ENCODE measurements around the gene F11.
"Not testable (repeated sequence)": the region's sequence is repeated elsewhere in the genome, so short reads cannot be mapped to it uniquely, and the experiment has no call there.

The F11 gene

DNA sequence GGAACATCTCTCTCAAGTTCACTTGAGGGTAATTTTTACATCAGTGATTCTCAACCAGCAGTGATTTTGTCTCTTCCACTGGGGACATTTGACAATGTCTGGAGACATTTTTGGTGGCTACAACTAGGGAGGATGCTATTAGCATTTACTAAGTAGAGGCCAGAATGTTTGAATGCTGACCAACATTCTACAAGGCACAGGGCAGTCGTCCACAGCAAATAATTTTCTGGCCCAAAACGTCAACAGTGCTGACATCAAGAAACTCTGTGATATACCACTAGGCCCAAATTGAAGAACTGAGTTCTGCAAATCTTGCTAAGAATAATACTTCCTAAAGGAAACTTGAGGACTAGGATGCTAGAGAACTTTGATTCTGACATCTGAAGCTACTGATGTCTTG is 31.6 kb upstream of the F11 start:
- no peak overlapping the region for H3K4me3 ChIP-seq (ENCODE audit: insufficient read depth, low read depth, low read length, poor library complexity, severe bottlenecking)
- no peaks in the 10 kb centered on the region for H3K4me1 ChIP-seq (ENCODE audit: control insufficient read depth, insufficient read depth, low read length, poor library complexity, severe bottlenecking)
- no peaks in the 10 kb centered on the region for H3K36me3 ChIP-seq (ENCODE audit: control insufficient read depth, insufficient read depth, low read length)
- H3K27me3 ChIP-seq (replicated peaks; ENCODE audit: control insufficient read depth, insufficient read depth, low read length, poor library complexity, severe bottlenecking), result no peaks in the 10 kb centered on the region
- DNase-seq, result no peak
- no peak overlapping the region for H3K27ac ChIP-seq (ENCODE audit: insufficient read depth, low read length, poor library complexity, severe bottlenecking)
- H3K9me3 ChIP-seq (ENCODE audit: control insufficient read depth, low read length), result no peaks in the 10 kb centered on the region

DNA sequence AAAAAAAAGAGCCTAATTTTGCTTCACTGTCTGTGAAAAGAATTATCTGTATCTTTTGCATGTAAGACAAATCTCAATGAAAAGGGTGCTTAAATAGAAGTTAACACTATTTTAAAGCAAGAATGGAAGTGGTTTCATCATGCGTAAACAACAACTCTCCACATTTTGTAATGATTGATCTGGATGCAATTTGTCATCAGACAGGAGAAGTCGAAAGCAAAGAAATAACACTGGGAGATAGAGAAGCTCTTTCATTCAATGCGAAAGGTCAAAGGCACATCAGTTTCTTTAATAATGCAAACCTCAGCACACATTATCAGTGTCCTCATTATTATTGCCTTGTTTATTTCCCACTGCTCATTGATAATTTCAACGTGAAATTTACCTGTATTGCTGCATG is 29.9 kb upstream of the F11 start:
- Histone ChIP-seq H3K27ac (ENCODE audit: insufficient read depth, low read length, poor library complexity, severe bottlenecking) (no peak overlapping the region), H3K4me1 (ENCODE audit: control insufficient read depth, insufficient read depth, low read length, poor library complexity, severe bottlenecking) (no peaks in the 10 kb centered on the region), H3K4me3 (ENCODE audit: insufficient read depth, low read depth, low read length, poor library complexity, severe bottlenecking) (no peak overlapping the region), H3K36me3 (ENCODE audit: control insufficient read depth, insufficient read depth, low read length) (no peaks in the 10 kb centered on the region), H3K27me3 (replicated peaks; ENCODE audit: control insufficient read depth, insufficient read depth, low read length, poor library complexity, severe bottlenecking) (no peaks in the 10 kb centered on the region), H3K9me3 (ENCODE audit: control insufficient read depth, low read length) (no peaks in the 10 kb centered on the region)
- no peak for DNase-seq

DNA sequence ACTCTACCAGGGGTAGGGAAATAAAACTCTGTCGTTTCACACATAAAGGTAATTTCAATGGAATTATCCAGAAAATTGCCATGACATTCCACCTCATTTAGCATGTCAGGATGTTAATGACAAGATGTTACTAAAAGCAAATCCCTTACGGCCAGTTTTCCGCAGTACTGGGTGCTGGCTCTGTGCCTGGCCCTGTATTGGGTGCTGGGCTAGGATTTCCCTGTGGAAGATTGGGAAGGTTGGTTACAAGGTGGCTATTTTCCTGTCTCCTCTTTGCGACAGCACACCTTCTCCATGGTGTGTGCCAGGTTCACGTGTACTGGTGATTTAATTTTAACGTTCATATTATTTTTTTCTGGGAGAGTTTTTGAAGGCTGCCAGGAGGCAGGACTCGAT is 25.5 kb upstream of the F11 start:
- Histone ChIP-seq H3K27me3 (replicated peaks; ENCODE audit: control insufficient read depth, insufficient read depth, low read length, poor library complexity, severe bottlenecking) (no peaks in the 10 kb centered on the region), H3K4me1 (ENCODE audit: control insufficient read depth, insufficient read depth, low read length, poor library complexity, severe bottlenecking) (no peaks in the 10 kb centered on the region), H3K4me3 (ENCODE audit: insufficient read depth, low read depth, low read length, poor library complexity, severe bottlenecking) (no peak overlapping the region), H3K27ac (ENCODE audit: insufficient read depth, low read length, poor library complexity, severe bottlenecking) (no peak overlapping the region), H3K36me3 (ENCODE audit: control insufficient read depth, insufficient read depth, low read length) (no peaks in the 10 kb centered on the region), H3K9me3 (ENCODE audit: control insufficient read depth, low read length) (no peaks in the 10 kb centered on the region)
- no peak for DNase-seq

GRCh38 chr4:186240848-186241491 is 25.0 kb upstream of the F11 start:
- no peak overlapping the region for H3K4me3 ChIP-seq (ENCODE audit: insufficient read depth, low read depth, low read length, poor library complexity, severe bottlenecking)
- H3K27me3 ChIP-seq (replicated peaks; ENCODE audit: control insufficient read depth, insufficient read depth, low read length, poor library complexity, severe bottlenecking), result no peaks in the 10 kb centered on the region
- H3K27ac ChIP-seq (ENCODE audit: insufficient read depth, low read length, poor library complexity, severe bottlenecking), result no peak overlapping the region
- no peaks in the 10 kb centered on the region for H3K36me3 ChIP-seq (ENCODE audit: control insufficient read depth, insufficient read depth, low read length)
- H3K4me1 ChIP-seq (ENCODE audit: control insufficient read depth, insufficient read depth, low read length, poor library complexity, severe bottlenecking), result no peaks in the 10 kb centered on the region
- H3K9me3 ChIP-seq (ENCODE audit: control insufficient read depth, low read length), result no peaks in the 10 kb centered on the region
- DNase-seq, result no peak

DNA sequence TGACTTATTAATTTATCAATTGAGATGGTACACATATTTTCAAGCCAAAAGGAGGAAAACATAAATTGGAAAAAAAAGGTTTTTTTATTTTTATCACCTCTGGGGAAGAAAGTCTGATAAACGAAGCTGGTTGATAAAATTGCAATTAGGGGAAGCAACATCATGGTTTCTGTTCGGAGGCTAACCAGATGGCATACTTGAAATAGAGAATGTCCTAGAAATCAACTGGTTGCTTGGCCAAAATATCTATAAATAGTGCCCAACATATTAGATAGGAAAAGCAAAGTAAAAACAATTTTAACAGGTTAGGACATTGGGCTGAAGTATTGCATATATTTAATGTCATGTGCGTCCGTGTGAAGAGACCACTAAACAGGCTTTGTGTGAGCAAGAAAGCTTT is 24.4 kb upstream of the F11 start:
- Histone ChIP-seq H3K27ac (ENCODE audit: insufficient read depth, low read length, poor library complexity, severe bottlenecking) (no peak overlapping the region), H3K36me3 (ENCODE audit: control insufficient read depth, insufficient read depth, low read length) (no peaks in the 10 kb centered on the region), H3K27me3 (replicated peaks; ENCODE audit: control insufficient read depth, insufficient read depth, low read length, poor library complexity, severe bottlenecking) (no peaks in the 10 kb centered on the region), H3K9me3 (ENCODE audit: control insufficient read depth, low read length) (no peaks in the 10 kb centered on the region), H3K4me1 (ENCODE audit: control insufficient read depth, insufficient read depth, low read length, poor library complexity, severe bottlenecking) (no peaks in the 10 kb centered on the region), H3K4me3 (ENCODE audit: insufficient read depth, low read depth, low read length, poor library complexity, severe bottlenecking) (no peak overlapping the region)
- DNase-seq, result no peak

DNA sequence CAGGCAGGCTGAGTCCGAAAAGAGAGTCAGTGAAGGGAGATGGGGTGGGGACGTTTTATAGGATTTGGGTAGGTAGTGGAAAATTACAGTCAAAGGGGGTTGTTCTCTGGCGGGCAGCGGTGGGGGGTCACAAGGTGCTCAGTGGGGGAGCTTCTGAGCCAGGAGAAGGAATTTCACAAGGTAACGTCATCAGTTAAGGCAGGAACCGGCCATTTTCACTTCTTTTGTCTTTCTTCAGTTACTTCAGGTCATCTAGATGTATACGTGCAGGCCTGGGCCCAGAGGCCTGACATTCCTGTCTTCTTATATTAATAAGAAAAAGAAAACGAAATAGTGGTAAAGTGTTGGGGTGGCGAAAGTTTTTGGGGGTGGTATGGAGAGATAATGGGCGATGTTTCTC is 24.0 kb upstream of the F11 start:
- H3K9me3 ChIP-seq (ENCODE audit: control insufficient read depth, low read length); H3K4me3 ChIP-seq (ENCODE audit: insufficient read depth, low read depth, low read length, poor library complexity, severe bottlenecking); H3K27me3 ChIP-seq (replicated peaks; ENCODE audit: control insufficient read depth, insufficient read depth, low read length, poor library complexity, severe bottlenecking); DNase-seq; H3K27ac ChIP-seq (ENCODE audit: insufficient read depth, low read length, poor library complexity, severe bottlenecking); H3K4me1 ChIP-seq (ENCODE audit: control insufficient read depth, insufficient read depth, low read length, poor library complexity, severe bottlenecking); H3K36me3 ChIP-seq (ENCODE audit: control insufficient read depth, insufficient read depth, low read length): not testable (repeated sequence)

DNA sequence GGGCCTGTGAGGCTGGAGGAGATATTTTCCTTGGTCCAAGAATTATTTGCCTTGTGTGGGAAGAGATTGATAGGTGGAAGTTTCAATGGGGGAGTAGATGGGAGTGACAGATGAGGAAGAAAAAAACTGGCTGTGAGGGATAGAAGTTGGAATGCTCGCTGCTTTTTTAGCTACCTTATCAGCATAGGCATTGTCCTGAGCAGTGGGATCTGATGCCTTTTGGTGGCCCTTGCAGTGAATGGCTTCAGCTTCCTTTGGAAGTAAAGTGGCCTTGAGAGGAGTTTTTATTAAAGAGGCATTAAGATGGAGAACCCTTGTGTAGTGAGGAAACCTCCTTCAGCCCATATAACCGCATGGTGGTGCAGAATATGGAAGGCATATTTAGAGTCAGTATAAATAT is 22.7 kb upstream of the F11 start:
- no peaks in the 10 kb centered on the region for H3K4me1 ChIP-seq (ENCODE audit: control insufficient read depth, insufficient read depth, low read length, poor library complexity, severe bottlenecking)

DNA sequence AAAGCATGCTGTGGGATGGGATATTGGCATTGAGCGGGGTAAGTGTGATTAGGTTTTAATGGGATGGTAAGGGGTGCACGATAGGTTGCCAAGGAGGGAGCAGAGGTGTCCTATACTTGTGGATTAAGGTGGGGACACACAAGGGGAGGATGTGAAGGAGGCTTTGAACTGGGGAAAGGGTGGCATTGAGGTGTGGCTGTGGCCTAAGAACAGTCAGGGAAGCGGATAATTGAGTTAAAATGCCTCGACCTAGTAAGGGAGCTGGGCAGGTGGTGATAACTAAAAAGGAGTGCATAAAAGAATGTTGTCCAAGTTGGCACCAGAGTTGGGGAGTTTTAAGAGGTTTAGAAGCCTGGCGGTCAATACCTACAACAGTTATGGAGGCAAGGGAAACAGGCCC is 21.2 kb upstream of the F11 start:
- Histone ChIP-seq H3K4me1 (ENCODE audit: control insufficient read depth, insufficient read depth, low read length, poor library complexity, severe bottlenecking) (no peaks in the 10 kb centered on the region), H3K27ac (ENCODE audit: insufficient read depth, low read length, poor library complexity, severe bottlenecking) (no peak overlapping the region), H3K9me3 (ENCODE audit: control insufficient read depth, low read length) (no peaks in the 10 kb centered on the region), H3K4me3 (ENCODE audit: insufficient read depth, low read depth, low read length, poor library complexity, severe bottlenecking) (no peak overlapping the region), H3K36me3 (ENCODE audit: control insufficient read depth, insufficient read depth, low read length) (no peaks in the 10 kb centered on the region), H3K27me3 (replicated peaks; ENCODE audit: control insufficient read depth, insufficient read depth, low read length, poor library complexity, severe bottlenecking) (no peaks in the 10 kb centered on the region)
- DNase-seq, result no peak

More for the DNA sequence above, 22.7 kb upstream of the F11 start:
- no peak overlapping the region for H3K27ac ChIP-seq (ENCODE audit: insufficient read depth, low read length, poor library complexity, severe bottlenecking)
- no peaks in the 10 kb centered on the region for H3K27me3 ChIP-seq (replicated peaks; ENCODE audit: control insufficient read depth, insufficient read depth, low read length, poor library complexity, severe bottlenecking)
- no peaks in the 10 kb centered on the region for H3K9me3 ChIP-seq (ENCODE audit: control insufficient read depth, low read length)
- DNase-seq, result no peak
- H3K4me3 ChIP-seq (ENCODE audit: insufficient read depth, low read depth, low read length, poor library complexity, severe bottlenecking), result no peak overlapping the region
- no peaks in the 10 kb centered on the region for H3K36me3 ChIP-seq (ENCODE audit: control insufficient read depth, insufficient read depth, low read length)

- H3K4me3 ChIP-seq (ENCODE audit: insufficient read depth, low read depth, low read length, poor library complexity, severe bottlenecking); DNase-seq; H3K9me3 ChIP-seq (ENCODE audit: control insufficient read depth, low read length); H3K36me3 ChIP-seq (ENCODE audit: control insufficient read depth, insufficient read depth, low read length); H3K4me1 ChIP-seq (ENCODE audit: control insufficient read depth, insufficient read depth, low read length, poor library complexity, severe bottlenecking); H3K27ac ChIP-seq (ENCODE audit: insufficient read depth, low read length, poor library complexity, severe bottlenecking); H3K27me3 ChIP-seq (replicated peaks; ENCODE audit: control insufficient read depth, insufficient read depth, low read length, poor library complexity, severe bottlenecking): not testable (repeated sequence)
Observed at GRCh38 chr4:186247062-186247752, 18.8 kb upstream of the F11 start.

DNA sequence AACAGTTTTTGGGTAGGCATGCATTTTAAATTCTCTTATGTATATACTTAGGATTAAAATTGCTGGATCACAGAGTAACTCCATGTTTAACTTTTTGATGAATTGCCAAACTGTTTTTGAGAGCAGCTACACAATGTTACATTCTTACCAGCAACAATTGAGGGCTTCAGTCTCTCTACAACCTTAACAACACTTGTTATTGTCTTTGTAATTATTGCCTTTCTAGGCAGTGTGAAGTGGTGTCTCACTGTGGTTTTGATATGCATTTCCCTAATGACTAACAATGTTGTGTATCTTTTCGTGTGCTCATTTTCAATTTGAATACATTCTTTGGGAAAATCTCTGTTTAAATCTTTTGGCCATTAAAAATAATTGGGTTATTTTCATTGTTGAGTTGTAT is 17.3 kb upstream of the F11 start:
- H3K4me3 ChIP-seq (ENCODE audit: insufficient read depth, low read depth, low read length, poor library complexity, severe bottlenecking), result no peak overlapping the region
- H3K4me1 ChIP-seq (ENCODE audit: control insufficient read depth, insufficient read depth, low read length, poor library complexity, severe bottlenecking), result no peaks in the 10 kb centered on the region
- no peaks in the 10 kb centered on the region for H3K9me3 ChIP-seq (ENCODE audit: control insufficient read depth, low read length)
- H3K27ac ChIP-seq (ENCODE audit: insufficient read depth, low read length, poor library complexity, severe bottlenecking), result no peak overlapping the region
- no peaks in the 10 kb centered on the region for H3K36me3 ChIP-seq (ENCODE audit: control insufficient read depth, insufficient read depth, low read length)
- DNase-seq, result no peak
- H3K27me3 ChIP-seq (replicated peaks; ENCODE audit: control insufficient read depth, insufficient read depth, low read length, poor library complexity, severe bottlenecking), result no peaks in the 10 kb centered on the region
